Left lung (tissue), 10 donors: ENCODE measurements around the gene FBXO28. TPM values are rescaled to one million over a fixed set of nuclear protein-coding genes. Genes with fewer than 3 reads are reported as not detected.

Source experiments
- ATAC-seq: fragments of 200-7000 bp; cut with Tn5 transposase; one replicate; pipeline ENCODE4 v1.9.1; 2020; ENCODE audit warnings: moderate library complexity
- DNase-seq, 4 donors: peaks; one replicate each; pipeline ENCODE4 v3.0.0-alpha.2; 2013 to 2020
- H3K27ac ChIP-seq, 2 donors: fragments of 200-600 bp; sonication (generic) in 1 of 2; one replicate each; pipeline versions ENCODE4 v1.5.0 to v1.8.0; 2020 to 2021
- H3K27me3 ChIP-seq, 2 donors: fragments of 200-600 bp; sonication (generic) in 1 of 2; one replicate each; pipeline versions ENCODE4 v1.5.0 to v1.8.0; 2020 to 2021
- H3K36me3 ChIP-seq, 2 donors: fragments of 200-600 bp; sonication (generic) in 1 of 2; one replicate each; pipeline versions ENCODE4 v1.5.0 to v1.8.0; 2020 to 2021
- H3K4me1 ChIP-seq, 2 donors: fragments of 200-600 bp; one replicate each; pipeline ENCODE4 v1.8.0; 2021
- H3K4me3 ChIP-seq, 2 donors: fragments of 200-600 bp; sonication (generic) in 1 of 2; one replicate each; pipeline versions ENCODE4 v1.5.0 to v1.8.0; 2020 to 2021; ENCODE audit warnings: mild to moderate bottlenecking in 1 of 2
- H3K9me3 ChIP-seq, 2 donors: fragments of 200-600 bp; sonication (generic) in 1 of 2; one replicate each; pipeline versions ENCODE4 v1.5.0 to v1.8.0; 2020 to 2021
- intact Hi-C, 2 donors: fragments of 100-400 bp; cut with DNase I; formaldehyde crosslinking; loops; one replicate each; pipeline versions ENCODE4 v1.11.2 to v1.14.2; 2022
- polyA plus RNA-seq, 6 donors: library from polyadenylated mRNA; unstranded; fragments of 120-200 nt; gene quantifications; one replicate each; pipeline ENCODE4 v1.2.1, GENCODE V29; 2013; ENCODE audit not compliant: insufficient read length in 6 of 6
- total RNA-seq, 2 donors: library from RNA; stranded (reverse); fragmentation: NEBNext Ultra II Directional; extraction: Animal tissue kit (Norgen Biotek cat#: 25700); gene quantifications; one replicate each; pipeline ENCODE4 v1.2.1, GENCODE V29; 2021
- TF ChIP-seq, protein P1 (sequence below), 2 donors: fragments of 200-600 bp; sonication (generic) in 1 of 2; IDR thresholded peaks; one replicate each; pipeline versions ENCODE4 v1.5.0 to v1.8.0; 2021; ENCODE audit warnings: antibody characterized with exemption in 2 of 2
- donor health status: DM: no; HTN: yes; CAD: no.
- donor health status: DM: no; HTN: no; CAD: no.

Gene FBXO28
- total and polyA plus RNA-seq, 8 donors = 26.7 to 33.6 (median 32.0) TPM

DNA sequence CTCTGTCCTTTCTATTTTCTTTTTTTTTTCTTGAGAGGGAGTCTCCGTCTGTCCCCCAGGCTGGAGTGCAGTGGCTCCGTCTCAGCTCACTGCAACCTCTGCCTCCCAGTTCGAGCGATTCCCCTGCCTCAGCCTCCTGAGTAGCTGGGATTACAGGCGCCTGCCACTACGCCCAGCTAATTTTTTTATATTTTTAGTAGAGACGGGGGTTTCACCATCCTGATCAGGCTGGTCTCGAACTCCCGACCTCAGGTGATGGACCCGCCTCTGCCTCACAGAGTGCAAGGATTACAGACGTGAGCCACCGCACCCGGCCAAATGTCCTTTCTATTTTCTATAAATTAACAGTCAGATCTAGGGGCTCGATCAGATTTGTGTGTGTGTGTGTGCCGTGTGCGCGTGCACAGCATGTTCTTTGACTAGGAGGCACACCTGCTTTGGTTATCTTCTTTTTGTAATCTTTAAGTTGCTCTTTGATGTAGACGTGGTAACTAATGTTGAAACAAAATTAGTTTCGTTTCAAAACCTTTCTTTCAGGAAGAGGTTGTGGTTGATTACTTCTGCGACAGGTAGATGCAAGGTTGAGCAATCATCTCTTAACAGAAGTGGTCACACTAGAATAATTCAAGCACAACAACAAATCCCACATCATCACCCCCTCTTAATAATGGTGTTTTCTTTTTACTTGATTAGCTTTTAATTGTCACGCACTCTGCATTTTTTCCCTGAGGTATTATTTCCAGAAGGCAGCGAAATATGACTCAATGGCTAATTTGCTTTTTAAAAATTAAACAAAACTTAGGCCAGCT, 68.3 kb downstream of the FBXO28 start:
- peak; percentile 36 for ATAC-seq
- peak overlapping the region; percentile 94 to 96 for H3K27ac ChIP-seq
- intact Hi-C loops = no loop called here
- peak overlapping the region; percentile 83 to 98 for H3K4me3 ChIP-seq
- H3K4me1 ChIP-seq = peaks cover 4 to 47% of the 10 kb centered on the region in 2 donors
- TF ChIP-seq, protein P1, sequence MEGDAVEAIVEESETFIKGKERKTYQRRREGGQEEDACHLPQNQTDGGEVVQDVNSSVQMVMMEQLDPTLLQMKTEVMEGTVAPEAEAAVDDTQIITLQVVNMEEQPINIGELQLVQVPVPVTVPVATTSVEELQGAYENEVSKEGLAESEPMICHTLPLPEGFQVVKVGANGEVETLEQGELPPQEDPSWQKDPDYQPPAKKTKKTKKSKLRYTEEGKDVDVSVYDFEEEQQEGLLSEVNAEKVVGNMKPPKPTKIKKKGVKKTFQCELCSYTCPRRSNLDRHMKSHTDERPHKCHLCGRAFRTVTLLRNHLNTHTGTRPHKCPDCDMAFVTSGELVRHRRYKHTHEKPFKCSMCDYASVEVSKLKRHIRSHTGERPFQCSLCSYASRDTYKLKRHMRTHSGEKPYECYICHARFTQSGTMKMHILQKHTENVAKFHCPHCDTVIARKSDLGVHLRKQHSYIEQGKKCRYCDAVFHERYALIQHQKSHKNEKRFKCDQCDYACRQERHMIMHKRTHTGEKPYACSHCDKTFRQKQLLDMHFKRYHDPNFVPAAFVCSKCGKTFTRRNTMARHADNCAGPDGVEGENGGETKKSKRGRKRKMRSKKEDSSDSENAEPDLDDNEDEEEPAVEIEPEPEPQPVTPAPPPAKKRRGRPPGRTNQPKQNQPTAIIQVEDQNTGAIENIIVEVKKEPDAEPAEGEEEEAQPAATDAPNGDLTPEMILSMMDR (IDR thresholded peaks at IDR 0.05) = no peak
- DNase-seq = no peak
- H3K9me3 ChIP-seq = no peaks in the 10 kb centered on the region
- no peaks in the 10 kb centered on the region for H3K27me3 ChIP-seq
- peaks cover 0 to 9% of the 10 kb centered on the region in 2 donors for H3K36me3 ChIP-seq

DNA sequence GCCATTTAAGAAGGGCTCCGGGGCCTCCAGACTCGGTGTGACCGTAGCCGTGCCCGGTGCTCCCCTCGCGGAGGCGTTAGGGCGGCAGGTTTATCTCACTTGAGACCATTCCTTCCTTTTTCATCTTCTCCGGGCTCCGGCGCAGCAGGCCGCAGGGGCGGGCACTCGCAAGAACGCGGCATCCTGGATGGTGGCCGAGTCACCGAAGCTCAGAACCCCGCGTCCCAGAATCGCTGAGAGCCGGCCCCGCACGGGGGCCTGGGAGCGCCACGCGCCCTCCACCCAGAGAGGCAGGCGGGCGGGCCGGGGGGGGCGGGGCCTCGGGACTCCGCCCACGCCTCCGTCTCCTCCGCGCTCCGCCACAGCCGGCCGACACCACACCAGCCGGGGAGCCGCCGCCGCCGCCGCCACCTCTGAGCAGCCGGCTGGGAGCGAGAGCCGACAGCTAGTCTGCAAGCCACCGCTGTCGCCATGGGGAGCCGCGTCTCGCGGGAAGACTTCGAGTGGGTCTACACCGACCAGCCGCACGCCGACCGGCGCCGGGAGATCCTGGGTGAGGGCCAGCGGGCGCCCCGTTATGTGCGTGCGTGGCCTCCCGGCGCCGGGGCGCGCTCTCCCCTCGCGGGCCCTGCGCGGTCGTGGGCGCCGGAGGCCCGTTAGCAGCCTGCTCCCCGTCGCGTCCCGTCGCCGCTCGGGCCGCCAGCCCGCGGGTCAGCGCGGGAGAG, 69.1 kb downstream of the FBXO28 start, which contains the start of gene DEGS1:
DEGS1 (plus strand) TSS at position 375 of the 725 bp plus-strand sequence; CDS start at position 472, 97 bp downstream.
- H3K27ac ChIP-seq = peak within 1 kb of the TSS; percentile 94 to 96
- intact Hi-C loops = no loop called here

DNA sequence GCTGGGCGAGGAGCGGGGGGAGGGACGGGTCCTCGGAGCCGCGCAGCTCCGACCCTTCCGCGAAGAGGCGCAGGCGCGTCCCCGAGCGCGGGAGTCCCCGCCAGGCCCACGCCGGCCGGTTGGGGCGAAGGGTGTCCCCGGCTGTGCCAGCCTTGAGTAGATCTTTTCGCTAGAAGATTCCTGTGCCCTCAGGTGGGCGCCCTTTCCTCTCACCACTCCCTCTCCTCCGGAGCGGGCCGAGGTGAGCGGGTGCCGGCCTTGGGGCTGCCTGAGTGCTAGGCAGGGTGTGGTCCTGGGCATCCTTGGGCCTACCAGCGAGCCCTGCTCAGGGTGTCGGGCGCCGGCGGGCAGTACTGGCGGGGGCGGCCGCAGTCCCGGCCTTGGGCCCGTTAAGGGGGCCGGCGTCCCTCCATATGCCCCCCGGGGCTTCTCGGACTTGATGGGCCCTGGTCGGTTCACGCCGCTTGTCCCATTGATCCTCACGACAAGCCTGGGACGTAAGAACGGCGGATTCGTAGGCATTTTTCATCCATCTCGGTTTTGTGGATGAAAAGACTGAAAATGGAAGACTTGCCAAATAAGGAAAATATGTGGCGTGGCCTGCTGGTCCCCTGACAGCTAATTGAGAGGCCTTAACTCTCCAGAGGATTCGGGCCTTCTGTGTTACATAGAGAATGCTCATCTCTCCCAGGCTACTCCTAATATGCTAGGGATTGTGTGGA, 69.8 kb downstream of the FBXO28 start:
- Histone ChIP-seq H3K27ac (peak overlapping the region; percentile 94 to 96), H3K9me3 (no peaks in the 10 kb centered on the region), H3K4me3 (peak overlapping the region; percentile 83 to 98), H3K36me3 (peaks cover 0 to 11% of the 10 kb centered on the region in 2 donors), H3K27me3 (no peaks in the 10 kb centered on the region), H3K4me1 (peaks cover 4 to 51% of the 10 kb centered on the region in 2 donors)
- intact Hi-C loops = no loop called here
- DNase-seq (peak; percentile 55 to 93 (median 66)), ATAC-seq (peak; percentile 77)
- TF ChIP-seq, protein P1 (IDR thresholded peaks at IDR 0.05) = no peak

More for the DNA sequence above, 69.1 kb downstream of the FBXO28 start, which contains the start of gene DEGS1:
- Histone ChIP-seq H3K9me3 (no peaks in the 10 kb centered on the region), H3K4me3 (peak within 1 kb of the TSS; percentile 83 to 98), H3K36me3 (peaks cover 0 to 11% of the 10 kb centered on the region in 2 donors), H3K4me1 (peaks cover 4 to 51% of the 10 kb centered on the region in 2 donors), H3K27me3 (no peaks in the 10 kb centered on the region)
- TF ChIP-seq, protein P1 (IDR thresholded peaks at IDR 0.05) = no peak
- ATAC-seq (peak; percentile 97), DNase-seq (peak; percentile 78 to 97 (median 87))

DNA sequence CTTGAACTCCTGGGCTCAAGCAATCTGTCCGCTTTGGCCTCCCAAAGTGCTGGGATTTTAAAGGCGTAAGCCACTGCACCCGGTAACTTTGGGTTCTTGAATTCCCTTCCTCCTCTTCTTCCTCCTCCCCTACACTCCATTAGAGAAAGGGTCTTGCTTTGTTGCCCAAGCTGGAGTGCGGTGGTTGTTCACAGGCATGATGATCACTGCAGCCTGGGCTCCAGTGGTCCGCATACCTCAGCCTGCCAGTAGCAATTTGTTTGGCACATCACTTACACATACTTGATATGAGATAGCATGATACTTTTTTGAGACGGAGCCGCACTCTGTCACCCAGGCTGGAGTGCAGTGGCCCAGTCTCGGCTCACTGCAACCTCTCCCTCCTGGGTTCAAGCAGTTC, 71.3 kb downstream of the FBXO28 start:
- ATAC-seq (no peak), DNase-seq (peak in 1 of 4 donors; percentile 9)
- intact Hi-C loops = no loop called here
- H3K4me3 ChIP-seq = no peak overlapping the region
- peaks cover 0 to 19% of the 10 kb centered on the region in 2 donors for H3K36me3 ChIP-seq
- TF ChIP-seq, protein P1 (IDR thresholded peaks at IDR 0.05) = no peak
- H3K9me3 ChIP-seq = no peaks in the 10 kb centered on the region
- H3K27ac ChIP-seq = no peak overlapping the region
- no peaks in the 10 kb centered on the region for H3K27me3 ChIP-seq
- peaks cover 4 to 56% of the 10 kb centered on the region in 2 donors for H3K4me1 ChIP-seq
